ENCODE measurements around the gene SLC26A1.
"Not testable (repeated sequence)": the region's sequence is repeated elsewhere in the genome, so short reads cannot be mapped to it uniquely, and the experiment has no call there.

The SLC26A1 gene

DNA sequence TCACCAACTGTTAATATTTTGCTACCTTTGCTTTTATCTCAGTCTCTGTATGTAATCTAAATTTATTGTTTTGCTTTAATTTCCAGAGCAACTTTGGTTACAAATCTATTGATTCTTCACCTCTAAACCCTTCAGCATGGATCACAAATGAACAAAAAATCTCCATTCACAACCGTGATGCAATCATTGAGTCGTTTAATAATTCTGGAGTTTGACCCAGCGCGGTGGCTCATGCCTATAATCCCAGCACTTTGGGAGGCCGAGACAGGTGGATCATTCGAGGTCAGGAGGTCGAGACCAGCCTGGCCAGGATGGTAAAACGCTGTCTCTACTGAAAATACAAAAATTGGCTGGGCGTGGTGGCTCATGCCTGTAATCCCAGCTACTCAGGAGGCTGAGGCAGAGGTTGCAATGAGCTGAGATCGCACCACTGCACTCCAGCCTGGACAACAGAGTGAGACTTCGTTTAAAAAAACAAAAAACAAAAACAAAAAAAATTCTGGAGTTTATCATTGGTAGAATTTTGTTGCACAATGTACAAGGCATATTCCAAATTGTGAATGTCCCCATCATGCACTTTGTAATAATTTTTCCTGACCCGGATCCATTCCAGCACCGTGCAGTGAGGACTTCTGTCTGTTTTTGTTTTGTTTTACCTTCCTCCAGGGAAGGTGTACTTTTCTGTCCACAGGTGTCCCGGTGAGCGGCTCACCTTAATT is 8.7 kb downstream of the SLC26A1 start:
- DNase-seq (ENCODE audit: insufficient read length): no peak
- TF ChIP-seq POLR2A (IDR thresholded peaks at IDR 0.05; ENCODE audit: low read depth, low read length): no peak
- no peak for TF ChIP-seq TAF1 (IDR thresholded peaks at IDR 0.05; ENCODE audit: borderline replicate concordance, low read depth, low read length)
- TF ChIP-seq POLR2AphosphoS5 (IDR thresholded peaks at IDR 0.05; ENCODE audit: low read depth, low read length): no peak
- FAIRE-seq: no peak

DNA sequence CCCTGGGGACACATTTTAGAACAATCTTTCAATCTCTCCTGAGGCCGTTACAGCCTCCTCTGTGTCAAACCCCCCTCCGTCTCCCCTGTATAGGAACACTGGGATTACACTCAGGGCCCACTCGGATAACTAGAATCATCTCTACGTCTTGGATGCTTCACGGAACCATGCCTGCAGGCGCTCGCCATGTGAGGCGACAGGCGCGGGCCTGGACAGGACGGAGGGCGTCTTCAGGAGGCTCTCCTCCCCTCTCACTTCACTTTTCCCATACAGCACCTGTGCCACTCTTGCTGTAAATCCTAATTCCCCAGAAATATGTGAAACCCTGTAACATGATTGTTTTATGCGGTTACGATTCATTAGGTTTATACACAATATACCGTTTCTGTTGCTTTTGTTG is 10.4 kb downstream of the SLC26A1 start:
- FAIRE-seq: no peak

DNA sequence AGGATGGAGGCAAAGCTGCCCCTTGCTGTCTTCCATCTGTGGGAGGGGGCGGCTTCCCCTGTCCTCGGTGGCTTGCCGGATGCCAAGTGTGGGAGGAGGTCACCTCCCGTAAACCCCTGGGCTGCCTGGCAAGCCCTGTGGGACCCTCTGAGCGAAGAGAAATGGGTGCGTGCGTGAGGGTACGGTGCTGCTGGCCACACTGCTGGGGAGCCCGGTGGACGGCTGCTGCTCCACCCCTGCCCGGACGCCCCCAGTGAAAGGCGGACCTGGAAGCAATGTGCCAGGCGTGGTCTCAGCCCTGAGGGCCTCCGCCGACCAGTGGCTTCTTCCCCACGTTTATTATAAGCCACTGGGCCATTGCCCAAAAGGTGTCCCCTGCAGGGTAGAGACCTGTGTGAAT is 10.9 kb downstream of the SLC26A1 start:
- TF ChIP-seq POLR2A (IDR thresholded peaks at IDR 0.05; ENCODE audit: low read depth, low read length) (no peak), POLR2AphosphoS5 (IDR thresholded peaks at IDR 0.05; ENCODE audit: low read depth, low read length) (no peak), TAF1 (IDR thresholded peaks at IDR 0.05; ENCODE audit: borderline replicate concordance, low read depth, low read length) (no peak)
- DNase-seq (ENCODE audit: insufficient read length) (no peak), FAIRE-seq (no peak)

More for the DNA sequence above, 10.4 kb downstream of the SLC26A1 start:
- TF ChIP-seq POLR2AphosphoS5 (IDR thresholded peaks at IDR 0.05; ENCODE audit: low read depth, low read length) (no peak), POLR2A (IDR thresholded peaks at IDR 0.05; ENCODE audit: low read depth, low read length) (no peak), TAF1 (IDR thresholded peaks at IDR 0.05; ENCODE audit: borderline replicate concordance, low read depth, low read length) (no peak)
- no peak for DNase-seq (ENCODE audit: insufficient read length)

DNA sequence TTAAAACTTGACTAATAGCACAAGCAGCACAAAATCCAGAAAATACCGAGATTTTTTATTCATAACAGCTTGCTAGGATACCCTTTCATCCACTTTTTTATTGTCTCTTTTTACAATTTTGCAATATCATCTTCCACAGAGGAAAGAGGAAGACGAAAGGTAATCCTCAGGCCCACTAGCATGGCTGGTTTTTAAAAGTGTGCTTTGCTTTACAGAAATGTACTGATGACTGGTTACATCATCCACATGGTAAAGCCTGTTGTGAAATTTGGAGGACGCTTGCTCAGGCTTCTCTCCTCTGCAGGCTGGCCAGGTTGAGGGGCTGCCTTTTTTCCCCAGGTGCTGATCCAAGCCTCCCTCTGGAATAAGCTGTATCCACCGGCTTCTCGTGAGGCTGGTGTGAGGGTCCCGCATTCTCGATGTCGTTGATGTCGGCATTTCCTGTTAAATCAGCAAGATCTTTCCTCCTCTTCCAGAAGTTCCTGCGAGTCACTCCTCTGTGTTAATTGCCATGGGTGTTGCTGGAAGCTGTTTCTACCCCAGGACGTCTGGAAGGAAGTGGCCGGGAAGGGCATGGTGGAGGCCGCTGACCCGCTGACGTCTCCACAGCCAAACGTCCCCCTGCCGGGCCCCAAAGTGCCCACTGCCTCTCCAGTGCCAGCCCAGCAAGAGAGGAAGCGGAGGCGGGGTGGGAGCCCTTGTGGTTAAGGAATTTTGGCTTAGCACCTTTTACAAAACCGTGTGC is 14.1 kb downstream of the SLC26A1 start:
- DNase-seq (ENCODE audit: insufficient read length) (no peak), FAIRE-seq (no peak)
- TF ChIP-seq TAF1 (IDR thresholded peaks at IDR 0.05; ENCODE audit: borderline replicate concordance, low read depth, low read length) (no peak), POLR2A (IDR thresholded peaks at IDR 0.05; ENCODE audit: low read depth, low read length) (no peak), POLR2AphosphoS5 (IDR thresholded peaks at IDR 0.05; ENCODE audit: low read depth, low read length) (no peak)

DNA sequence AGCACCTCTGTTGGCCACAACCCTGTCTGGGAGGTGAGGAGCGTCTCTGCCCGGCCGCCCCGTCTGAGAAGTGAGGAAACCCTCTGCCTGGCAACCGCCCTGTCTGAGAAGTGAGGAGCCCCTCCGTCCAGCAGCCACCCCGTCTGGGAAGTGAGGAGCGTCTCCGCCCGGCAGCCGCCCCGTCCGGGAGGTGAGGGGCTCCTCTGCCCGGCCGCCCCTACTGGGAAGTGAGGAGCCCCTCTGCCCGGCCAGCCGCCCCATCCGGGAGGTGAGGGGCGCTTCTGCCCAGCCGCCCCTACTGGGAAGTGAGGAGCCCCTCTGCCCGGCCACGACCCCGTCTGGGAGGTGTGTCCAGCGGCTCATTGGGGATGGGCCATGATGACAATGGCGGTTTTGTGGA is 17.2 kb downstream of the SLC26A1 start:
- DNase-seq (ENCODE audit: insufficient read length); FAIRE-seq: not testable (repeated sequence)

DNA sequence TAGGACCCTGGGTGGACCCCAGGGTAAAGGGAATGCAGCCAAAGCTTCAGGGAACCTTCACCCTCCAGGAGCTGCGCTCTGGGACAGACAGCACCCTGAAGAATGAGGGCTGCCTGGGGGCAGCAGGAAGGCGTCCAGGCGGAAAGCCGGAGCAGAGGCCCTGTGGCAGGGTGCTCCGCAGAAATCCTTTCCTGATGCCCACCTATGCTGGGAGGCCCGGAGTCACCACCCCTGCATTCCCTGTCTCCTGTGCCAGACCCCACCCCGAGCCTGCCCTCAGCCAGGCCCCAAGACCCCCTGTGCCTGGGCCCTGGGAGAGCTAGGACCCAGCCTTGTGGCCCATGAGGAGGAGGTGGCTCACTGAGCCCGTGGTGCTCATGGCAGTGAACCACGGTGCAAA is 18.5 kb downstream of the SLC26A1 start:
- TF ChIP-seq TAF1 (IDR thresholded peaks at IDR 0.05; ENCODE audit: borderline replicate concordance, low read depth, low read length) (no peak), POLR2AphosphoS5 (IDR thresholded peaks at IDR 0.05; ENCODE audit: low read depth, low read length) (no peak), POLR2A (IDR thresholded peaks at IDR 0.05; ENCODE audit: low read depth, low read length) (no peak)
- FAIRE-seq: no peak

DNA sequence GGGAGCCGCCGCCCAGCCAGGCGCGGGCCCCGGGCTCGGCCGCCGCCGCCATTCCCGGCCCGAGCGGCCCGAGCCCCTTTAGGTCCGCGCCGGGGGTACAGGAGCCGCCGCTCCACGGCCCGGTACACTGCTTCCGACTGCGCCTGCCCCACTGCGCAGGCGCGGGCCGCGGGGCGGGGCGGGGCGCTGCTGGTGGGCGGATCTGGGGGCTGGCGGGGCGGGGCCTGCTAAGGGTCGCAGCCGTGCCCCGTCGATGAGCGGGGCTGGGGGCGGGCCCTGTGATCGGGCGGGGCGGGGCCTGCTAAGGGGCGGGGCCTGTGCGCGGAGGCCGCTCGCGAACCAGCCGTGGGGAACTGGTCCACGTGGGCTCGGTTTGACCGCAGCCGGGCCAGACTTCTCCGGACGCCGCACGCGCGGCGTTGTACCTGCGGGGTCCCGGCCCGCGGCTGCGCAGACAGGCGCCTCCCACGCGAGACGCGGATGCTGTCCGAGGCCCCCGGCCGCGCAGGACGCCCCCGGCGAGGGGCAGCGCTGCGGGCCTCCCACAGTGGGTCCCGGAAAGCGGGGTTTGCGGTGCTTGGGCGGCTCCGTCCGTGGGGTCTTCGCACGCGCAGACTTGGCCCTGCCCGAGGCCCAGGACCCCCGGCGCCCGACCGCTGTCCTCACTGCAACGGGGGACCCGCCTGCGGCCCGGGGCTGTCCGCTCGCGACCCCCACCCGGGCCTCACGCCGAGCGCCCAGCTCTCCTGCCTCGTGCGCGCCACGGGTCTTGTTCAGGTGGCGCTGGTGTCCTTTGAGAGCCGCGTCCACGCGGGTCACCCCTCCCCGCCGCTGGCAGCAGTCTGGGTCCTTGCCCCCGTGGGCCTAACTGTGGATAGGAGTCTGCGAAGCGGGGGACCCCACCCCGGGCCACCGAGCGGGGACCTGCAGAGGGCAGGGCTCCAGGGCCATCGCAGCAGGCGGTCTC is 19.5 kb downstream of the SLC26A1 start, which contains the start of gene DGKQ:
TSS of gene DGKQ (minus strand) at position 139 of the 967 bp plus-strand sequence. CDS start at position 52, 87 bp downstream.
- TF ChIP-seq POLR2A (IDR thresholded peaks at IDR 0.05; ENCODE audit: low read depth, low read length) (no peak), POLR2AphosphoS5 (IDR thresholded peaks at IDR 0.05; ENCODE audit: low read depth, low read length) (no peak), TAF1 (IDR thresholded peaks at IDR 0.05; ENCODE audit: borderline replicate concordance, low read depth, low read length) (no peak)
- DNase-seq (ENCODE audit: insufficient read length) (peak; percentile 97), FAIRE-seq (peak; percentile 54)

More for the DNA sequence above, 18.5 kb downstream of the SLC26A1 start:
- no peak for DNase-seq (ENCODE audit: insufficient read length)

DNA sequence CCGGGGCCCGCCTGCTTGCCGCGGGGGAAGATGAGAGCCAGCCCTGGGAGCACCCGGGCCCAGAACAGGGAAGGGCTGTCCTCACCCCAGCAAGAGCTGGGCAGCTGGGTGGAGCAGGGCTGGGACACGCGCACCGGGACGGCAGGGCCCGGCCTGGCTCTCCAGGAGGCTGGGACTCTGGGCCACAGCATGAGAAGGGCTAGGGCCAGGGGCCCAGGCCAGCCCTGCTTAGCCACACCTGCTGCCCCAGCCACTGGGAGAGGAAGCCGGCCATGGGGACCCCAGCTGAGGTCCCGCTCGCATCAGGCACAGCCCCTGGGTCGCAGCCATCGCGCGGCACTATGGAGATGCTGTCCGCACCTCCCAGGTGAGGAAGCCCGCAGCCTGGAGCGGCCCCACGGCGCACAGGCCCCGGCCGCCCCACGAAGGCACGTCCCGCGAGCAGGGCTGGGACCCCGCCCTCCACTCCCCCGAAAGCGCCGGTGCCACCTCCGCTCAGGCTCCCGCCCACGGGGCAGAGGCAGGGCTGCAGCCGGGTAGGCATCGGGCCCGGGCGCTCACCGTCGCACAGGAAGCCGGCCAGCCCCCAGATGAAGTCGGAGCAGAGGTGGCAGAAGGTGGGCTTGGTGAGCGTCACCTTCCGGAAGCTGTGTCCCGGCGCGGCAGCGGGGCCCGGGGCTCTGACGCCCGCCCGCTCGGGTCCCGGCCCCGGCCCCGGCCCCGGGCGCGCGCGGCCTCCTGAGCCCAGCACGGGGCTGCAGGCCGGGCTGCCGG is 20.4 kb downstream of the SLC26A1 start:
- DNase-seq (ENCODE audit: insufficient read length) (peak; percentile 66), FAIRE-seq (no peak)
- TF ChIP-seq TAF1 (IDR thresholded peaks at IDR 0.05; ENCODE audit: borderline replicate concordance, low read depth, low read length) (no peak), POLR2AphosphoS5 (IDR thresholded peaks at IDR 0.05; ENCODE audit: low read depth, low read length) (no peak), POLR2A (IDR thresholded peaks at IDR 0.05; ENCODE audit: low read depth, low read length) (no peak)

DNA sequence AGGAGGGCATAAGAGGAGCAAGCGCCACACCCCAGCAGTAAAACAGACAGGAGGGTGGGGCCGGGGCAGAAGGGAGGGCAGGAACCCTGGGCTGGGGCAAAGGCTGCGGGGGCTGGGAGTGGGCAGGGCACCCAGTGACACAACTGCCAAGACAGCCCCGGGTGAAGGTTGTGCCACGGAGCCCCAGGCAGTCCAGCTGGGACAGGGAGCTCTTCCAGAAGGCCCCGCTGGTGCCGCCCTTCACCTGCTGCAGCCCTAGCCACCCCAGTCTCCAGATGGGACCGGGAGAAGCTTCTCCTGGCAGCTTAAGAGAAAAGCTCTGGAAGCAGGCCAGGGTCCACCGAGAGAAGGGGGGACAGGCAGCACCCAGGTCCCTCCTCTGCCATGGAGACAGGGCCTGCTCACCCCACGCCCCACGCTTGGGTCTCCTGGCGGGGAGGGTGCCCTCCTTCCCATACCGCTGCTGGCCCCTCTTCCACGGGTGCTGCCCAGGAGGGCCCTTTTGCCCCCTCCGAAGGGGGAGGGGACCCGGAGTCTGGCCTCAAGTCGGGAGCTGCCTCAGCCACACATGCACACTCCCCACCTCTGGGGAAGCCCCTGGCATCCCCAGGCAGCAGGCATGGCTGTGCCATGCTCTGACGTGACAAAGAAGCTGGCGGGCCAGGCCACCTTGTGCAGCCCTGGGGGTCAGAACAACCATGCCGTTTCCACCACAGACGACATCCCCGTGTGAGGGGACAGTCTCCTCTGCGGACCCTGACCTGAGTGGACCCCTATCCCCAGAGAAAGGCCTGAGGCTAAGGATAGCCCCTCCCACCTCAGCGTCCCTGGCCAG is 21.3 kb downstream of the SLC26A1 start:
- TF ChIP-seq POLR2A (IDR thresholded peaks at IDR 0.05; ENCODE audit: low read depth, low read length): no peak
- TF ChIP-seq TAF1 (IDR thresholded peaks at IDR 0.05; ENCODE audit: borderline replicate concordance, low read depth, low read length): no peak
- TF ChIP-seq POLR2AphosphoS5 (IDR thresholded peaks at IDR 0.05; ENCODE audit: low read depth, low read length): no peak
- DNase-seq (ENCODE audit: insufficient read length) (no peak), FAIRE-seq (no peak)
